OCI-LY1 (cell line): ENCODE results near the gene RAB3A.
"Not testable (repeated sequence)": the region's sequence is repeated elsewhere in the genome, so short reads cannot be mapped to it uniquely, and the experiment has no call there.

Experiments used
- CTCF ChIP-seq: fragments of 200-600 bp; sonication (generic), shearing (Covaris generic); IDR thresholded peaks from 2 replicates; pipeline ENCODE4 v1.5.1; 2017; ENCODE audit warnings: mild to moderate bottlenecking, antibody characterized with exemption, low read length, moderate library complexity, mixed read lengths
- EZH2 ChIP-seq: fragments of 200-600 bp; sonication (generic), shearing (Covaris generic); IDR thresholded peaks from 2 replicates; pipeline ENCODE4 v1.8.0; 2017; ENCODE audit warnings: borderline replicate concordance, mixed run types, mild to moderate bottlenecking, antibody characterized with exemption, low read length, moderate library complexity, mixed read lengths

GRCh38 chr19:18159059-18159616, 44.7 kb downstream of the RAB3A start:
- not testable (repeated sequence) for TF ChIP-seq CTCF, EZH2
